HEK293 (cell line): Measurements from ENCODE around the gene SELENOO.

ENCODE experiments used
- CTCF ChIA-PET: fragments of 350-600 bp; formaldehyde crosslinking; extraction: SDS; loops from one replicate; lab custom pipeline; 2021; ENCODE audit warnings: antibody characterized with exemption; lab: Yijun Ruan, JAX
- POLR2A ChIA-PET: fragments of 300-600 bp; formaldehyde crosslinking; extraction: SDS; loops from one replicate; lab custom pipeline; 2020; ENCODE audit warnings: antibody characterized with exemption, inconsistent platforms; lab: Yijun Ruan, JAX
- H3K27ac ChIP-seq: fragments of 200-500 bp; sonication (Bioruptor generic); 2 replicates; pipeline ENCODE4 v1.5.1; 2014; ENCODE audit warnings: low read depth, low read length, control low read depth, inconsistent platforms; ENCODE audit errors: extremely low read depth
- H3K36me3 ChIP-seq, 2 experiments: fragments of 200-500 bp in 1 of 2; sonication (Bioruptor generic) in 1 of 2; 1 replicate in 1 of 2; 2 replicates in 1 of 2; pipeline ENCODE4 v1.5.1; 2014 to 2017; ENCODE audit warnings: inconsistent platforms in 2 of 2, low read length in 2 of 2; ENCODE audit not compliant: control insufficient read depth in 2 of 2, insufficient read depth in 1 of 2
- H3K4me1 ChIP-seq: fragments of 200-500 bp; sonication (Bioruptor generic); 2 replicates; pipeline ENCODE4 v1.5.1; 2014; ENCODE audit warnings: mild to moderate bottlenecking, low read length, inconsistent platforms; ENCODE audit not compliant: control insufficient read depth, insufficient read depth
- H3K4me3 ChIP-seq: 2 replicates; pipeline ENCODE4 v1.5.1; 2011; ENCODE audit warnings: low read depth, mild to moderate bottlenecking, control low read depth, low read length, moderate library complexity
- H3K9me3 ChIP-seq: fragments of 200-500 bp; sonication (Bioruptor generic); 2 replicates; pipeline ENCODE4 v1.5.1; 2014; ENCODE audit warnings: low read depth, low read length, inconsistent platforms; ENCODE audit not compliant: control insufficient read depth, insufficient read depth
- GFI1B ChIP-seq: fragments of 450-650 bp; formaldehyde crosslinking; IDR thresholded peaks from 2 replicates; pipeline ENCODE4 v1.5.1; 2016; ENCODE audit warnings: missing biosample characterization, missing genetic modification characterization
- KLF1 ChIP-seq: fragments of 450-650 bp; formaldehyde crosslinking; IDR thresholded peaks from 2 replicates; pipeline ENCODE4 v1.5.1; 2016; ENCODE audit warnings: missing biosample characterization, missing genetic modification characterization
- KLF8 ChIP-seq: fragments of 450-650 bp; formaldehyde crosslinking; IDR thresholded peaks from 2 replicates; pipeline ENCODE4 v1.5.1; 2016; ENCODE audit warnings: missing biosample characterization, missing genetic modification characterization
- KLF9 ChIP-seq: fragments of 450-650 bp; formaldehyde crosslinking; IDR thresholded peaks from 2 replicates; pipeline ENCODE4 v1.5.1; 2016; ENCODE audit warnings: missing biosample characterization, missing genetic modification characterization, low read depth
- OSR2 ChIP-seq: fragments of 450-650 bp; formaldehyde crosslinking; IDR thresholded peaks from 2 replicates; pipeline ENCODE4 v1.5.1; 2016; ENCODE audit warnings: missing biosample characterization, missing genetic modification characterization
- SALL2 ChIP-seq: fragments of 450-650 bp; formaldehyde crosslinking; IDR thresholded peaks from 2 replicates; pipeline ENCODE4 v1.5.0; 2017; ENCODE audit warnings: missing biosample characterization, mild to moderate bottlenecking, missing genetic modification characterization, borderline replicate concordance
- ZBTB1 ChIP-seq: fragments of 450-650 bp; formaldehyde crosslinking; IDR thresholded peaks from 2 replicates; pipeline ENCODE4 v1.5.1; 2016; ENCODE audit warnings: missing biosample characterization, missing genetic modification characterization
- ZBTB8A ChIP-seq: fragments of 450-650 bp; formaldehyde crosslinking; IDR thresholded peaks from 2 replicates; pipeline ENCODE4 v1.5.1; 2016; ENCODE audit warnings: missing biosample characterization, missing genetic modification characterization
- ZFHX2 ChIP-seq: fragments of 450-650 bp; formaldehyde crosslinking; conservative IDR thresholded peaks from 2 replicates; pipeline ENCODE4 v1.5.1; 2016; ENCODE audit warnings: missing biosample characterization, missing genetic modification characterization
- ZFP41 ChIP-seq: fragments of 450-650 bp; formaldehyde crosslinking; IDR thresholded peaks from 2 replicates; pipeline ENCODE4 v1.5.1; 2016; ENCODE audit warnings: missing biosample characterization, missing genetic modification characterization, borderline replicate concordance
- ZNF19 ChIP-seq: fragments of 450-650 bp; formaldehyde crosslinking; IDR thresholded peaks from 2 replicates; pipeline ENCODE4; 2016; ENCODE audit warnings: missing biosample characterization, missing genetic modification characterization, low read depth
- ZNF48 ChIP-seq: fragments of 450-650 bp; formaldehyde crosslinking; IDR thresholded peaks from 2 replicates; pipeline ENCODE4 v1.5.1; 2016; ENCODE audit warnings: missing biosample characterization, missing genetic modification characterization
- ZNF549 ChIP-seq: fragments of 450-650 bp; IDR thresholded peaks from 2 replicates; pipeline ENCODE4 v1.5.1; 2018; ENCODE audit warnings: missing biosample characterization, missing genetic modification characterization, mild to moderate bottlenecking, inconsistent platforms, moderate library complexity
- ZNF654 ChIP-seq: fragments of 450-650 bp; formaldehyde crosslinking; IDR thresholded peaks from 2 replicates; pipeline ENCODE4 v1.5.1; 2016; ENCODE audit warnings: low read depth, missing biosample characterization, missing genetic modification characterization
- ZSCAN5A ChIP-seq: fragments of 450-650 bp; formaldehyde crosslinking; IDR thresholded peaks from 2 replicates; pipeline ENCODE4 v1.5.1; 2016; ENCODE audit warnings: missing biosample characterization, missing genetic modification characterization
- TF ChIP-seq, protein P1 (sequence below): fragments of 450-650 bp; formaldehyde crosslinking; IDR thresholded peaks from 2 replicates; pipeline ENCODE4 v1.5.1; 2016; ENCODE audit warnings: missing biosample characterization, missing genetic modification characterization
- TF ChIP-seq, protein P2 (sequence below): fragments of 450-650 bp; IDR thresholded peaks from 2 replicates; pipeline ENCODE4 v1.5.1; 2018; ENCODE audit warnings: missing biosample characterization, mild to moderate bottlenecking, missing genetic modification characterization

The SELENOO gene

GRCh38 chr22:50225200-50225969 lies 24.6 kb downstream of the SELENOO start:
- Histone ChIP-seq H3K27ac (no peak overlapping the region), H3K4me1 (no peaks in the 10 kb centered on the region; the same call in 1 of the 2 replicates), H3K4me3 (no peak overlapping the region), H3K36me3 (peaks cover 24 to 92% of the 10 kb centered on the region in 2 experiments), H3K9me3 (no peaks in the 10 kb centered on the region)
- 0 out of 2 replicates have a peak, but pooled peaks have one; percentile 13 for TF ChIP-seq KLF1
- TF ChIP-seq ZNF48, result no peak
- ChIA-PET CTCF (interaction anchor here (1.4 to 1.6 kb wide), 2 partner anchors 16 to 51 kb away, joined by 3 to 6 read pairs; no protein-coding TSS in a partner anchor), POLR2A (no interaction called here)

DNA sequence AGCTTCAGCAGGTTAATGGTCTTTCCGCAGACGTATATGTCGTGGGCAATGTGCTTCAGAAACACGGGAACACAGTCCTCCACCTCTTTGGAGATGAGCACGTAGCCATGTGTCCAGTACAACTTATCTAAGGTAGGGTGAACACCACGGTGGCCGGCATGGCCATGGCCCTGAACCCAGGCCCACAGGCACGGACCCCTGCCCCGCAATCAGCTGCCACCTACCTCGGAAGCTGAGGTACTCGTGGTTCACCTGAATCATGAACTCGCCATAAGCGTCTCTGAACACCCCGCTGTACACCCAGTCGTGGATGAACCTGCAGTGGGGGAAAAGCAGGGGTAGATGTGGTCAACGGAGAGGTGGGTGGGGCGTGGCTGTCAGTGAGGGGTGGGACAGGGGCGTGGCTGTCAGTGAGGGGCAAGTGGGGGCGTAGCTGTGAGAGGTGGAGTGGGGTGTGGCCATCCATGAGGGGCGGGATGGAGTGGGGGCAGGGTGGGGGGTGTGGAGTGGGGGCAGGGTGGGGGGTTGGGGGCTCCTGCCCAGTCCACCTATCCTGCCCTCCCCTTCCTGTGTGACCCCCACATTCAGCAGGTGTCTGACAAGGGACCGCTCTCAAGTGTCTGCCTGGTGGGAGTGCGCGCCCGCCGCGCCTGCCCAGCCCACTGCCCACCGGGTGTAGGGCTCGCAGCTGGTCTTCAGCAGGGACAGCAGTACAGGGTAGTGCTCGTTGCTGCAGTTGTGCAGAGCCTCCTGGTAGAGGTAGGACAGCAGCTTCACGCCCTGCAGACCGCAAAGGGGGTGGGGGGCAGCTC lies 25.5 kb downstream of the SELENOO start:
- TF ChIP-seq ZNF19 (tag by site-specific recombination), result no peak
- TF ChIP-seq KLF1, result peak; percentile 98
- peak; percentile 56; the same call in 1 of the 2 replicates for TF ChIP-seq KLF9 (tag by site-specific recombination)
- no peak for TF ChIP-seq ZNF654 (tag by site-specific recombination)
- TF ChIP-seq, protein P1, sequence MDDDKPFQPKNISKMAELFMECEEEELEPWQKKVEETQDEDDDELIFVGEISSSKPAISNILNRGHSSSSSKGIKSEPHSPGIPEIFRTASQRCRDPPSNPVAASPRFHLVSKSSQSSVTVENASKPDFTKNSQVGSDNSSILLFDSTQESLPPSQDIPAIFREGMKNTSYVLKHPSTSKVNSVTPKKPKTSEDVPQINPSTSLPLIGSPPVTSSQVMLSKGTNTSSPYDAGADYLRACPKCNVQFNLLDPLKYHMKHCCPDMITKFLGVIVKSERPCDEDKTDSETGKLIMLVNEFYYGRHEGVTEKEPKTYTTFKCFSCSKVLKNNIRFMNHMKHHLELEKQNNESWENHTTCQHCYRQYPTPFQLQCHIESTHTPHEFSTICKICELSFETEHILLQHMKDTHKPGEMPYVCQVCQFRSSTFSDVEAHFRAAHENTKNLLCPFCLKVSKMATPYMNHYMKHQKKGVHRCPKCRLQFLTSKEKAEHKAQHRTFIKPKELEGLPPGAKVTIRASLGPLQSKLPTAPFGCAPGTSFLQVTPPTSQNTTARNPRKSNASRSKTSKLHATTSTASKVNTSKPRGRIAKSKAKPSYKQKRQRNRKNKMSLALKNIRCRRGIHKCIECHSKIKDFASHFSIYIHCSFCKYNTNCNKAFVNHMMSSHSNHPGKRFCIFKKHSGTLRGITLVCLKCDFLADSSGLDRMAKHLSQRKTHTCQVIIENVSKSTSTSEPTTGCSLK (tag by site-specific recombination), result no peak
- TF ChIP-seq ZBTB8A, result no peak
- TF ChIP-seq KLF8 (tag by site-specific recombination), result peak; percentile 40; the same call in 1 of the 2 replicates
- TF ChIP-seq, all 188 proteins: peak for 3
- H3K27ac ChIP-seq, result no peak overlapping the region
- H3K36me3 ChIP-seq, result peaks cover 32 to 83% of the 10 kb centered on the region in 2 experiments
- no peaks in the 10 kb centered on the region; the same call in 1 of the 2 replicates for H3K4me1 ChIP-seq
- H3K9me3 ChIP-seq, result no peaks in the 10 kb centered on the region
- no peak overlapping the region for H3K4me3 ChIP-seq
- CTCF ChIA-PET, result interaction anchor here (0.6 to 1.4 kb wide), 4 partner anchors 12 to 395 kb away, joined by 3 to 5 read pairs (median 3); no protein-coding TSS in a partner anchor
- POLR2A ChIA-PET, result no interaction called here

GRCh38 chr22:50226875-50227165 lies 26.0 kb downstream of the SELENOO start:
- Histone ChIP-seq H3K36me3 (peaks cover 37 to 78% of the 10 kb centered on the region in 2 experiments), H3K9me3 (no peaks in the 10 kb centered on the region)
- TF ChIP-seq KLF1, result 0 out of 2 replicates have a peak, but pooled peaks have one; percentile 1
- no peak for TF ChIP-seq OSR2 (tag by site-specific recombination)
- TF ChIP-seq ZBTB1 (tag by site-specific recombination), result no peak
- TF ChIP-seq SALL2 (tag by site-specific recombination), result no peak
- TF ChIP-seq, all 188 proteins: peak for 1
- H3K4me1 ChIP-seq, result no peaks in the 10 kb centered on the region
- ChIA-PET CTCF (interaction anchor here (0.6 to 1.4 kb wide), 5 partner anchors 11 to 394 kb away, joined by 3 to 5 read pairs (median 3); no protein-coding TSS in a partner anchor), POLR2A (no interaction called here)
- no peak overlapping the region for H3K27ac ChIP-seq
- no peak overlapping the region for H3K4me3 ChIP-seq

- no peaks in the 10 kb centered on the region for H3K4me1 ChIP-seq
- ChIA-PET CTCF (interaction anchor here (0.6 to 0.7 kb wide), 3 partner anchors 9 to 440 kb away, joined by 4 read pairs; no protein-coding TSS in a partner anchor), POLR2A (no interaction called here)
- H3K27ac ChIP-seq, result no peak overlapping the region
- no peaks in the 10 kb centered on the region for H3K9me3 ChIP-seq
- no peak overlapping the region for H3K4me3 ChIP-seq
- H3K36me3 ChIP-seq, result peaks cover 37 to 74% of the 10 kb centered on the region in 2 experiments
- no peak for TF ChIP-seq ZSCAN5A
- TF ChIP-seq ZNF549, result no peak
- no peak for TF ChIP-seq ZFHX2 (tag by site-specific recombination)
- no peak for TF ChIP-seq KLF9 (tag by site-specific recombination)
- no peak for TF ChIP-seq ZFP41 (tag by site-specific recombination)
- TF ChIP-seq GFI1B (tag by site-specific recombination), result no peak
- TF ChIP-seq, protein P2, sequence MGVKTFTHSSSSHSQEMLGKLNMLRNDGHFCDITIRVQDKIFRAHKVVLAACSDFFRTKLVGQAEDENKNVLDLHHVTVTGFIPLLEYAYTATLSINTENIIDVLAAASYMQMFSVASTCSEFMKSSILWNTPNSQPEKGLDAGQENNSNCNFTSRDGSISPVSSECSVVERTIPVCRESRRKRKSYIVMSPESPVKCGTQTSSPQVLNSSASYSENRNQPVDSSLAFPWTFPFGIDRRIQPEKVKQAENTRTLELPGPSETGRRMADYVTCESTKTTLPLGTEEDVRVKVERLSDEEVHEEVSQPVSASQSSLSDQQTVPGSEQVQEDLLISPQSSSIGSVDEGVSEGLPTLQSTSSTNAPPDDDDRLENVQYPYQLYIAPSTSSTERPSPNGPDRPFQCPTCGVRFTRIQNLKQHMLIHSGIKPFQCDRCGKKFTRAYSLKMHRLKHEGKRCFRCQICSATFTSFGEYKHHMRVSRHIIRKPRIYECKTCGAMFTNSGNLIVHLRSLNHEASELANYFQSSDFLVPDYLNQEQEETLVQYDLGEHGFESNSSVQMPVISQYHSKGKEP (tag by site-specific recombination), result no peak
Observed at GRCh38 chr22:50227579-50228215, 26.9 kb downstream of the SELENOO start.
